Muscle of leg (tissue), 11 donors: ENCODE measurements around the gene CYP27C1. TPM values are rescaled to one million over a fixed set of nuclear protein-coding genes. Genes with fewer than 3 reads are reported as not detected.
"Not testable (repeated sequence)": the region's sequence is repeated elsewhere in the genome, so short reads cannot be mapped to it uniquely, and the experiment has no call there.

Experiments used
- DNase-seq: peaks from one replicate; pipeline ENCODE4 v3.0.0; 2013
- H3K27ac ChIP-seq: one replicate; pipeline ENCODE4 v1.5.1; 2013; ENCODE audit warnings: mild to moderate bottlenecking, low read length, control low read depth
- H3K27me3 ChIP-seq: one replicate; pipeline ENCODE4 v1.6.1; 2013; ENCODE audit warnings: low read length; ENCODE audit not compliant: control insufficient read depth, insufficient read depth
- H3K36me3 ChIP-seq: one replicate; pipeline ENCODE4 v1.6.1; 2013; ENCODE audit warnings: low read length; ENCODE audit not compliant: control insufficient read depth, insufficient read depth
- H3K4me1 ChIP-seq: one replicate; pipeline ENCODE4 v1.6.1; 2013; ENCODE audit warnings: low read length; ENCODE audit not compliant: control insufficient read depth, insufficient read depth
- H3K4me3 ChIP-seq: one replicate; pipeline ENCODE4 v1.5.1; 2013; ENCODE audit warnings: low read length, control low read depth
- H3K9me3 ChIP-seq: replicated peaks from 2 replicates; pipeline ENCODE4 v1.6.1; 2013; ENCODE audit warnings: low read depth, low read length; ENCODE audit not compliant: control insufficient read depth
- WGBS: methylation state at CpG from one replicate; pipeline ENCODE4 v1.1.5; 2013; ENCODE audit warnings: missing lambda C conversion rate; ENCODE audit not compliant: insufficient coverage; 5-methylcytosine and 5-hydroxymethylcytosine counted together
- polyA plus RNA-seq, 8 donors: library from polyadenylated mRNA; unstranded; fragments of 120-200 nt; gene quantifications; one replicate each; pipeline versions ENCODE4 v1.2.1 to v1.2.3, GENCODE V29; 2013; ENCODE audit warnings: inconsistent platforms in 1 of 8, low replicate concordance in 1 of 8; ENCODE audit not compliant: insufficient read length in 8 of 8, insufficient read depth in 1 of 8
- total RNA-seq: library from RNA; stranded (reverse); fragments of 120-200 nt; gene quantifications from one replicate; pipeline ENCODE4 v1.2.4, GENCODE V29; 2013

Gene CYP27C1
- total and polyA plus RNA-seq, 9 donors = 2.3 to 7.8 (median 5.0) TPM

DNA sequence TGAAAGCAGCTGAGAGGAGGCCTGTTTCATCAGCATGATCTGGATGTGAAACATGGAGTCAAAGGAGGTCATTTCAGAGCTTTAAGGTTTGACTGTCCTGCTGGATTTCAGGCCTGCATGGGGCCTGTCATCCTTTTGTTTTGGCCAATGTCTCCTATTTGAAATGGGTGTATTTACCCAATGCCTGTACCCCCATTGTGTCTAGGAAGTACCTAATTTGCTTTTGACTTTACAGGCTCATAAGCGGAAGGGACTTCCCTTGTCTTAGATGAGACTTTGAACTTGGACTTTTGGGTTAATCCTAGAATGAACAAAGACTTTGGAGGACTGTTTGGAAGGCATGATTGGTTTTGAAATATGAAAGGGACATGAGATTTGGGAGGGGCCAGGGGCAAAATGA is 19.3 kb upstream of the CYP27C1 start:
- H3K27me3 ChIP-seq = no peaks in the 10 kb centered on the region
- no peak overlapping the region for H3K4me3 ChIP-seq
- no peaks in the 10 kb centered on the region for H3K4me1 ChIP-seq
- no peaks in the 10 kb centered on the region for H3K36me3 ChIP-seq
- WGBS = 100% methylated on average over 1 of the region's 1 CpG
- no peak overlapping the region for H3K27ac ChIP-seq
- no peak for DNase-seq
- peaks cover 3% of the 10 kb centered on the region for H3K9me3 ChIP-seq

DNA sequence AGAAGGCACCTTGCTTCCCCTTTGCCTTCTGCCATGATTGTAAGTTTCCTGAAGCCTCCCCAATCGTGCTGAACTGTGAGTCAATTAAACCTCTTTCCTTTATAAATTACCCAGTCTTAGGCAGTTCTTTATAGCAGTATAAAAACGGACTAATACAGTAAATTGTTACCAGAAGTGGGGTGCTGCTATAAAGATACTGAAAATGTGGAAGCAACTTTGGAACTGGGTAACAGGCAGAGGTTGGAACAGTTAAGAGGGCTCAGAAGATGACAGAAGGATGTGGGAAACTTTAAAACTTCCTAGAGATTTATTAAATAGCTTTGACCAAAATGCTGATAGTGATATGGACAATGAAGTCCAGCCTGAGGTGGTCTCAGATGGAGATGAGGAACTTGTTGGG is 17.7 kb upstream of the CYP27C1 start:
- not testable (repeated sequence) for H3K4me3 ChIP-seq, H3K27me3 ChIP-seq, H3K36me3 ChIP-seq, H3K4me1 ChIP-seq, H3K27ac ChIP-seq, H3K9me3 ChIP-seq, DNase-seq
- WGBS = no CpG with 5 or more reads among the region's 2 CpGs

DNA sequence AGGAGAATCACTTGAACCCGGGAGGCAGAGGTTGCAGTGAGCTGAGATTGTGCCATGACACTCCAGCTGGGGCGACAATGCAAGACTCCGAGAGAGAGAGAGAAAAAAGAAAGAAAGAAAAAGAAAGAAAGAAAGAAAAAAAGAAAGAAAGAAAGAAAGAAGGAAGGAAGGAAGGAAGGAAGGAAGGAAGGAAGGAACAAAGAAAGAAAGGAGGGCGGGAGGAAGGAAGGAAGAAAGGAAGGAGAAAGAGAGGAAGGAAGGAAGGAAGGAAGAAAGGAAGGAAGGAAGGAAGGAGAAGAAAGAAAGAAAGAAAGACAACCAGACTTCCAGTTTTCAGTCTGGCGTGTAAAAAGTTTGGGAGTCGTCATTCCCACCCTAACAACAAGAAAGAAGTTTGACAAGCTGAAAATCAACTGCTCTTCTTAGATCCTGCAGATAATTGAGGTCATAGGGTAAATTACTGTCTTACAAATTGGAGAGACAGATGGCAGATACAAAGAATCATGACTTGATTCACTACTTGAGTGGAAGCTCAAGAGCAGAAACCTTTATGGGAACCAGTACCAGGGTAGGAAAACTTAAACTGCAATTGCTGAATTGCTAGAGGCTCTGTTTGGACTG is 15.1 kb upstream of the CYP27C1 start:
- Histone ChIP-seq H3K36me3 (no peaks in the 10 kb centered on the region), H3K27me3 (no peaks in the 10 kb centered on the region), H3K4me3 (no peak overlapping the region), H3K9me3 (no peaks in the 10 kb centered on the region), H3K27ac (no peak overlapping the region), H3K4me1 (no peaks in the 10 kb centered on the region)
- no peak for DNase-seq
- WGBS = 87% methylated on average over 3 of the region's 6 CpGs

DNA sequence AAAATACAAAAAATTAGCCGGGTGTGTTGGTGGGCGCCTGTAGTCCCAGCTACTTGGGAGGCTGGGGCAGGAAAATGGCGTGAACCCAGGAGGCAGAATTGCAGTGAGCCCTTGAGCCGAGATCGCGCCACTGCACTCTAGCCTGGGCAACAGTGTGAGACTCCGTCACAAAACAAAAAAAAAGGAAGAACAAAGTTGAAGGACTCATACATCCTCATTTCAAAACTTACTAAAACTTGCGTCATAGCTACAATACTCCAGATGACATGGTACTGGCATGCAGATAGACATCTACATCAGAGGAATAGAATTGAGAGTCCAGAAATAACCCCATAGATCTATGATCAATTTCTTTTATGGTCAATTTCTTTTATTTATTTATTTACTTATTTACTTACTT is 13.6 kb upstream of the CYP27C1 start:
- WGBS = 96% methylated on average over 5 of the region's 8 CpGs
- no peaks in the 10 kb centered on the region for H3K4me1 ChIP-seq
- H3K9me3 ChIP-seq = no peaks in the 10 kb centered on the region
- H3K27me3 ChIP-seq = no peaks in the 10 kb centered on the region
- DNase-seq = no peak
- H3K36me3 ChIP-seq = no peaks in the 10 kb centered on the region
- H3K4me3 ChIP-seq = no peak overlapping the region
- H3K27ac ChIP-seq = no peak overlapping the region

DNA sequence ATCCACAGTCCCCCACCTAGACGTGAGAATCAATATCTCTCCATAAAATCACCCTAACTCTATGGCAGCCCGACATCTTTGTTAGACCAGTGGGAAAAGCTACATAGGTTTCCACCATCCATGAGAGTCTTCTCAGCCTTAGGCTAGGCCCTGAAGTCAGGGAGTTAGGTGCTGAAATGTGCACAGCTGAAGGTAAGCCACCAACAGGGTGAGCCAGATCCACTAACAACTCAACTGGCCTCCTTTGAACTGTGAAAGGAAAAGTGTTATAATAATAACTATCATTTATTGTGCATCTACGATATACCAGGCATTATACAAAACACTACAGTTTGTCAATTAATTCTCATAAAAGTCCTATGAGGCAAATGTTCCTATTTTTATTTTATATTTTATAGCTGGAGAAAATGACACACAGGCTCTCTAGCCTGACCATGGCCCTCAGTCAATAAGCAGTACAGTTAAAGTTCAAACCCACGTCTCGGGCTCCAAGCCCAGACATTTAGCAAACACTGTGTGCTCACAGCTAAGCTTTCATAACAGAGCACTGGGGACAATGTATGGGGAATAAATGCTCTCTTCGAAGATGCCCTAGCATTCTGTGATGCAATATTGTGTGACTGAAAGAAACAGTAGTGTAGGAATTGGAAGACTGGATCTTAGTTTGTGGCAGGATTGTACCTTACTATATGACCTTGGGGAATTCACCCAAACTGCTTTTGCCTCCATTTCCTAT is 11.2 kb upstream of the CYP27C1 start:
- peak; percentile 87 for DNase-seq
- peaks cover 7% of the 10 kb centered on the region for H3K27me3 ChIP-seq
- no peaks in the 10 kb centered on the region for H3K36me3 ChIP-seq
- H3K27ac ChIP-seq = peak overlapping the region; percentile 67
- no peak overlapping the region for H3K4me3 ChIP-seq
- H3K9me3 ChIP-seq = peaks cover 7% of the 10 kb centered on the region
- peaks cover under 1% of the 10 kb centered on the region for H3K4me1 ChIP-seq
- WGBS = 55% methylated on average over 1 of the region's 6 CpGs

DNA sequence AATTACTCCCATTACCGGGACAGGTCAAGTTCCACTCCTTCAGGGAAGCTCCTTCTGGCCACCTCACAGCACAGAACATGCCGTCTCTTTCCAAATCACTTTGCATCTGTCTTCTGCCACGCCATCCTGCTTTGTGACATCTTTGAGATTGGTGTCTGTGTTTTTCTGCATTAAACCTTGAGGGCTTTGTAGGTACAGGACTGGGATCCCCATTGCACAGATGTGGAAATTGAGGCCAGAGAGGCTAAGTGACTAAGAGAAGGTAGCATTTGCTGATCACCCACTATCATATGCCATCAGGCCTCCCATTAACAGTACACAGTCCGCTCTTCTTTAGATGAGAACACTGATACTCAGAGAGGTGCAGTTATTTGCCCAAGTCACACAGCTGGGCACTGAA is 9.5 kb upstream of the CYP27C1 start:
- Histone ChIP-seq H3K36me3 (no peaks in the 10 kb centered on the region), H3K9me3 (peaks cover 7% of the 10 kb centered on the region), H3K27ac (no peak overlapping the region), H3K4me3 (no peak overlapping the region), H3K4me1 (peaks cover 3% of the 10 kb centered on the region), H3K27me3 (peaks cover 15% of the 10 kb centered on the region)
- DNase-seq = no peak
- WGBS = 89% methylated on average over 3 of the region's 4 CpGs

DNA sequence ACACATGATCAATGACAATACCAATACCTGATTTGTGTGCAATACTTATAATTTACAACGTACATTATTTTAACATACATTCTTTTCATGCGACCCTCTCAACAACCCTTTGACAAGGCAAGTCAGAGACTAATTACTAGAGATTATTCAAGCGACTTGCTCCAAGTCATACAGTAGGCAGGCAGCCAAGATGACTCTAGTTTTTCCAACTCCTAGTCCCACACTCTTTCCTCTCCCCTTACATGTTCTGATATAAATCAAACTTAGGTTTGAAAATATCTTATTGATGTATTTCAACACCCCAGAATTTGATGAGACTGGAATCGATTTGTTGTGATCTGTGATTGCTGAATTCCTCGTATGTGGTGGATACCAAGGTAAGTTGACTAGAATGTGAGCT is 8.0 kb upstream of the CYP27C1 start:
- no peaks in the 10 kb centered on the region for H3K36me3 ChIP-seq
- peak; percentile 38 for DNase-seq
- WGBS = 58% methylated on average over 3 of the region's 5 CpGs
- no peak overlapping the region for H3K27ac ChIP-seq
- H3K27me3 ChIP-seq = peaks cover 15% of the 10 kb centered on the region
- no peak overlapping the region for H3K4me3 ChIP-seq
- H3K9me3 ChIP-seq = peaks cover 7% of the 10 kb centered on the region
- H3K4me1 ChIP-seq = peaks cover 3% of the 10 kb centered on the region

DNA sequence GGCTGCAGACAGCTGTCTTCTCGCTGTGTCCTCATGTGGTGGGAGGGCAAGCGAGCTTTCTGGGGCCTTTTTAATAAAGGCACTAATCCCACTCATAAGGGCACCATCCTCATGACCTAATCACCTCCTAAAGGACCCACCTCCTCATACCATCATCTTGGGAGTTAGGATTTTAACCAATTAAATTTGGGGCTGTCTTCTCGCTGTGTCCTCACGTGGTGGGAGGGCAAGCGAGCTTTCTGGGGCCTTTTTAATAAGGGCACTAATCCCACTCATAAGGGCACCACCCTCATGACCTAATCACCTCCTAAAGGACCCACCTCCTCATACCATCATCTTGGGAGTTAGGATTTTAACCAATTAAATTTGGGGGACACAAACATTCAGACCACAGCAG is 7.2 kb upstream of the CYP27C1 start:
- WGBS = no CpG with 5 or more reads among the region's 5 CpGs
- H3K4me3 ChIP-seq, H3K27ac ChIP-seq, H3K4me1 ChIP-seq, H3K36me3 ChIP-seq, H3K9me3 ChIP-seq, DNase-seq: not testable (repeated sequence)
- peaks cover 16% of the 10 kb centered on the region for H3K27me3 ChIP-seq

DNA sequence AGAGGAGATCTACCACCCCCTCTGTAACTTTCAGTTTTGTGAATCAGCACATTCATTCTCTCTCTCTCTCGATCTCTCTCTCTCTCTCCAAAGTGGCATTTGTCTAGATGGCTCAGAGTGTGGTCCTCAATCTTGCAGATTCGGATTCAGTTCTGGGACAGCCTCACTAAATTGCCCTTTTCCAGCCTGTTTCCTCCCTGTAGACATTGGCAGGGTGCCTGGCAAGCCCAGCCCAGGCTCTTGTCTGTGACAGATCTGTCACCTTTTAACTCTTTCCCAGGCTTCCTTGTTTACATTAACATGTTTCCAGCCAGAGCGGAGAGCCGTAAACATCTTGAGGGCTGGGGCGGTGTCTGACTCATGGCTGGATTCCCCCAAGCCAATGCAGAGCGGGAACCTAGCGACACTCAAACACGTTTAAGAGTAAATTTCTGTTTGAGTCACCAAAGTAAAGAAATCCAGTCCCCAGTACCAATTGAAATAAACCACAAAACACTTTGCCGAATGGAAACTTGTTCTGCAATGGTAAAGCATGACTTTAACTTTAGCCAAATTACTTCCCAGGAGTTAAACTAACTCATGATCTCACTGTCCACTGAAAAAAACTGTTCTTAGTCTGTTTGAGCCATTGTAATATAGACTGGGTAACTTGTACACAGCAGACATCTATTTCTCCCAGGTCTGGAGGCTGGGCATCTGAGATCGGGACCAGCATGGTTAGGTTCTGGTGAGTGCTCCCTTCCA is 6.6 kb upstream of the CYP27C1 start:
- peaks cover 20% of the 10 kb centered on the region for H3K27me3 ChIP-seq
- H3K9me3 ChIP-seq = peaks cover 7% of the 10 kb centered on the region
- DNase-seq = peak; percentile 24
- 30% methylated on average over 6 of the region's 10 CpGs for WGBS
- H3K27ac ChIP-seq = no peak overlapping the region
- H3K36me3 ChIP-seq = no peaks in the 10 kb centered on the region
- H3K4me1 ChIP-seq = peaks cover 3% of the 10 kb centered on the region
- no peak overlapping the region for H3K4me3 ChIP-seq

DNA sequence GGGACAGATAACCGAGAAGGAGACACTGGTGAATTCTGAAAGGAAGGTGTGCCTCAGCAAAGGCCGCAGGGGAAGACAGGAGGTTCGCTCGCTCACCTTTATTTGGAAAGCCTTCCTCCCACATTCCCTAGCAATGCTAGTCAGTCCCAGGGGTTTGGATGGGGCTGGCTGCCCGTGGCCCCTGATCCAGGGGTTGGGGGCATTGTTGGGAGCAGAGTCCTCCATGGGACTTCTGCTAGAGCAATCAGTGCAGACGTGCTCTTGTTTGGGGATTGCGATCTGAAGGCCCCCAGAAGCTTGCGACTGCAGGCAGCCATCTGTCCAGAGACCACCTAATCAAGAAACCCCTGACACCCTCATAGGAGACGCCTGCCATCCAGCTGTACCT is 6.0 kb upstream of the CYP27C1 start:
- DNase-seq = no peak

More for the DNA sequence above, 6.0 kb upstream of the CYP27C1 start:
- Histone ChIP-seq H3K27me3 (peaks cover 22% of the 10 kb centered on the region), H3K9me3 (peaks cover 7% of the 10 kb centered on the region), H3K4me1 (peaks cover 3% of the 10 kb centered on the region), H3K36me3 (no peaks in the 10 kb centered on the region), H3K27ac (no peak overlapping the region), H3K4me3 (no peak overlapping the region)
- WGBS = 42% methylated on average over 5 of the region's 9 CpGs
